Hematopoietic multipotent progenitor cell treated with erythropoietin and hydrocortisone succinate and interleukin-3 and kit ligand, for 4 days (in vitro differentiated cells): ENCODE data around the gene ZCCHC14.

Experiments
- DNase-seq: peaks from one replicate; pipeline ENCODE4 v3.0.0-alpha.2; 2015

The ZCCHC14 gene

DNA sequence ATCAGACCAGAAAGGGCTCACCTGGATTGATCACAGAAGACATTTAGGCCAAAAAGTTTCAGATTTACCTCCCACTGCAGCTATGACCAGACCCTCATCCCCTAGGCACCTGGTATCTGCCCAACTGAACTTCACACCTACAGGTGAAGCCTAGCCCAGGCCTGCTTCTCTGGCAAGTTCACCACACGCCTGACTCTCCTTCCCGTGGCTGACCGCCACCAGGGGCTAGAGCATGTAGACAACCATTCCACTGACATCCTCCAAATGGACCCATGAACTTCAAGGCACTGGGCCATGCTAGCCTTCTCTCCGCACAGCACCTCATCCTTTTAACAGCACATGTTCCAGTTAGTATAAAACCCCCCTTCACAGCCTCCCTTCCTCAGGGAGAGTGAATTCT, 18.8 kb downstream of the ZCCHC14 start:
- no peak for DNase-seq

DNA sequence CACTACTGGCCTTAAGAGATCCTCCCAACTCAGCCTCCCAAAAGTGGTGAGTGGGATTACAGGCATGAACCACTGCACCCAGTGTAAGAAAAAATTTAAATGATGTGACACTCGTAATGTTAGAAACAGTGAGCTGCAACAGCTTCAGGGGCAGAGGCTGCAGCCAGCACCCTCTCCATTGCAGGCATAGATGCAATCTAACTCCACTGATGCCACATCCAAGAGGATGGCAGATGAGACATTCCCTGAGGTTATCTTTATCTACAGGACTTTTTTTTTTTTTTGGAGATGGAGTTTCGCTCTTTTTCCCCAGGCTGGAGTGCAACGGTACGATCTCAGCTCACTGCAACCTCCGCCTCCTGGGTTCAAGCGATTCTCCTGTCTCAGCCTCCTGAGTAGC, 19.9 kb downstream of the ZCCHC14 start:
- no peak for DNase-seq

DNA sequence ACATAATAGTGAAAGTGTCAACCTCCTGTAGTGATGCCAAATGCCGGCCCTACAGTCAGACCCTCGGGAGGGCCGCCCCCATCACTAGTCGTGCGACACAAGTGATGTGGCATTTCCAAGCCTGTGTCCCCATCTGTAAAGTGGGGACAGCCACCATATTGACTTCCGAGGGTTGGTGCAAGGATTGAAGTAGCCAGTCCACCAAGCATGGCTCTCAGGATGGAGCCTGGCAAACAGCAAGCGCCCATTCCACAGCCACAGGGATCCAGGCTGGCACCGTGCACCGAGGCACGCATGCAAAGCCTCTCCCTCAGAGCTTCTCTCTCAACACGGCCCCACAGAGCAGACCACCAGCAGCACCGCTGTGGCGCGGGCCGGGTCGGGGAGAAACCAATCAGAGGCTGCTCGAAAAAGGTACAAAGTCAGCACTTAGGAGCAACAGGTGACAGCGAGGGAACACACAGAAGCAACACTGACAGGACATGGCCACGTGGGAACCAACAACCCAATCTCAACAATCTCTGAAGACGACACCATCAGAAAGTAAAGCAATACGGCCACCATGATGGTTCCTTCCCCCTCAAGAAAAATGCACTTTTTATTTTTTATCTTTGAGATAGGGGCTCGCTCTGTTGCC, 20.6 kb downstream of the ZCCHC14 start:
- DNase-seq = no peak

DNA sequence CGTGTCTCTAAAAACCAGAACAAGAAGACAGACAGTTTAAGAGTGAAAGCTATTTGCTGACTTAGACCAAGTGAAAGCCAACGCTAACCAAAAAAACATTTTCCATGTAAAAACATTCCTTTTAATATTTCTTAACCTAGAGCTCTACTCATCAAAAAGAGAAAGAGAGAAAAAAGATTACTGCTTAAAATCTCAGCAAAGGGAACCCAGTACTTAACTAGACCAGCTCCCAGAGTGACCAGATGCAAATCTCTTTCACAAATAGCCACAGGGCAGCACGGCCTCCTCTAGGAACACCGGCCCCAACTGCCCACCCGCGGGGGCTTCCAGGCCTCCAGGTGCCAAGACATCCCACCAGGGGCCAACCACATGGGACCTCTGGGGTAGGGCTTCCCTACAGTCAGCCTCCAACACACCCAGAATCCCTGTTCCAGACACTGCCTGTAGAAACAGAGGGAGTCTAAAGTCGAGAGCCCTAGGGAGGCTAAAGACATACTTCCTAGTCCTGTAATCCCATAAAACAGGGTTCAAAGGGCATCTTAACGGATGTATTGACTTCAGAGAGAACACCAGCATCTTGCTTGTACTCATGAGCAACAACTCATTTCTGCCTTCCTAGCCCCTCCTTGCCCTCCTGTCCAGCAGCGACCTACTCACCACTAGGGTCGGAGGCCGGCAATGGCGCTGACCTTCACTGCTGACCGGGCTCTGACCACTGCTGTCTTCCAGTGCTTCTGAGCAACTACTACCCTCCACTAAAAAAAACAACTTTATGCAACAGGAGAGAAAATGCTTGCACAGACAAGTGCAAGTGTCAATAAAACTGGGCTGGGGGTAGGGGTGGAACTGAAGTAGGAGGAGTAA, 21.3 kb downstream of the ZCCHC14 start:
- DNase-seq = no peak

DNA sequence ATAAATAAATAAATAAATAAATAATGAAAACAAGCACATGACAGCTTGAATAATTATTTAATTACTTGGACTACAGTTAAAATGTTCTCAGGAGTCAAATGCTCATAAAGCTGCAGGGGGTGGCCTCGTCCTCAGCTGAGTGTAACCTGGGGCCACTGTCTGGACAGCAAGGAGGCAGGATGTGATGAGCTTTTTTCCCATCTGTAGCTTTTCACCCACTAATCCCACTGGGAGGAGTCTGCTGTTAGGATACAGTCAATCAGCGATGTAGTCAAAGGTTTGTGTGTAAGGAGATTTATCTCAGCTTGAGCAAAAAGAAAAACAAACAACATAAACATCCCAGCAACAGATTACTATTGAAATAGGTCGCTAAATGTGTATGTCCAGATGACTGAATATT, 22.5 kb downstream of the ZCCHC14 start:
- no peak for DNase-seq

DNA sequence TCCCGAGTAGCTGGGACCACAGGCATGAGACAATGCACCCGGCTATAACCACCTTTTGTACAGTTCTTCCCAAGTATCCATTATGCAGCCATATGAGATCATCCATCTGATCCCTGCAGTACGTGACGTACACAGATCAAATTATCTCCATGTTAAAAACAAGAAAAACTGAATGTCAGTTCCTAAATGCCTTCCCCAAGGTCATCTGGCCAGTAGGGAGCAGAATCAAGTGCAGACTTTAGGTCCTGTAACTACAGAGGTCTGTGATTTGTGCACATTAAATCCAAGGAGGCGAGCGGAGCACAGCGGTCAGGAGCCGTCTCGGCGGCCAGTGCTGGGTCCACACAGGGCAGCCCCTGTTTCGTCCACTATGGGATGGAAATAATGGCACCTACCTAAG, 23.7 kb downstream of the ZCCHC14 start:
- DNase-seq = no peak

DNA sequence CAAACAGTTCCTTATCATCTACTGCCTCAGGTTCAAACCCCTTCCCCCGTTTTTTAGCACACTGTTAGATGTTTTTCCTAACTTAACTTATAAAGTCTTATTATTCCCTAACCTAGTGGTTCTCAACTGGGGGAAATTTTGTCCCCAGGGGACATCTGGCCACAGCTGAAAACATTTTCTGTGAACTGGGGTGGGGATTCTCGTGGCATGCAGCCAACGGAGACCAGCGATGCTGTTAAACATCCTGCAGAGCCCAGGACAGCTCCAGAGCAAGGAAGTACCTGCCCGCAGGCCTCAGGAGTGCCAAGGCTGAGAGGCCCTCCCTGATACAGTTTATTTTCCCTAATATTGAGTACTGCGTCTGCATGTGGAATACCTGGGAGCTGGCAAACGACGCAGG, 24.3 kb downstream of the ZCCHC14 start:
- no peak for DNase-seq

DNA sequence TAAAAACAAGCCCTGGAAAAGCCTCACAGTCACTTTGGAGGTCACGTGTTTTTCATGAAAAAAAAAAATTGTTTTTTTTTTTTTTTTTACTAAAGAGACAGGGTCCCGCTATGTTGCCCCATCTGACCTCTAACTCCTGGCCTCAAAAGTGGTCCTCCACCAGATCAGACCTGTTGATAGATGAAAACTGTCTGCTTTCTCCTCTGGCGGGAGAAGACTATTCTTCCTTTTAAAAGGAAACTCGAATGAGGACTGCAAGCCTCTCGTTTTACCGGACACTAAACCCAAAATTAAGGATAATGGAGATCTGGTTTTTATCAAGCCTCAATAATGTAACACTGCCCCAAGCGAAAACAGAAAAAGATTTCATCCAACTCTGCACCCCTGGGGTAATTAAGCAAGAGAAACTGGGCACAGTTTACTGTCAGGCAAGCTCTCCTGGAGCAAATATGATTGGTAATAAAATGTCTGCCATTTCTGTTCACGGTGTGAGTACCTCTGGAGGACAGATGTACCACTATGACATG, 25.8 kb downstream of the ZCCHC14 start:
- DNase-seq = no peak

DNA sequence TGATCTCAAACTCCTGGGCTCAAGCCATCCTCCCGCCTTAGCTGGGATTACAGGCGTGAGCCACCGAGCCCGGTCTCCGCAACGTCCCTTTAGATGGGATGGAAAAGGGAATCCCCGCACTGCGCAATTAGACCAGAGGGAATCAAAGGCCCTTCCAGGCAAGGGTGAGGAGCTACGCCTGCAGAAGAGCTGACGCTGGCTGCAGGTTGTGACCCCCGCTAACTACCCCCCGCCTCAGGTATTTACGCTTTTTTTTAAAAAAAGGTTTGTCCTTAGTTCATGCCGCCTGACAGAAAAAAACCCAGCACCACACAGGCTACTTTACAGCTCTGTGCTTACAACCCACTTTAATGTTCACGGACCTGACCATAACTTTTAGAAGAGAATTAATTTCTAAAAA, 26.9 kb downstream of the ZCCHC14 start:
- no peak for DNase-seq

DNA sequence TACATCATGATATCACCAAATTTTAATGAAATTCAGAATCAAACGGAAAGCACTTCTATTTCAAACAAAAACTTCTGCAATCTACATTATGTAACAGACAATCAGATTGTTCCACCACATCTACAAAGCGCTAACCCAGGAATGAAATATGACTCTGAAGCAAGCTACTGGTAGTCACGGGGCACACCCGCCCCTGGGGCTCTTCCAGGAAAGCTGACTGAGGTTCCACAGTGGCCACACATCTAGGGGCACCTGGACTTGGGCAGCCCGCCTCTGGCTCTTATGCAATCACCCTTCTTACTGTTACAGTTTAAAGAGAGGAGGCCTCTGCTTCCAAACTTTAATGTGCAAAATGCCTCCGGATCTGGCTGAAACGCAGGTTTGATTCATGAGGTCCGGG, 27.5 kb downstream of the ZCCHC14 start:
- peak; percentile 91 for DNase-seq

DNA sequence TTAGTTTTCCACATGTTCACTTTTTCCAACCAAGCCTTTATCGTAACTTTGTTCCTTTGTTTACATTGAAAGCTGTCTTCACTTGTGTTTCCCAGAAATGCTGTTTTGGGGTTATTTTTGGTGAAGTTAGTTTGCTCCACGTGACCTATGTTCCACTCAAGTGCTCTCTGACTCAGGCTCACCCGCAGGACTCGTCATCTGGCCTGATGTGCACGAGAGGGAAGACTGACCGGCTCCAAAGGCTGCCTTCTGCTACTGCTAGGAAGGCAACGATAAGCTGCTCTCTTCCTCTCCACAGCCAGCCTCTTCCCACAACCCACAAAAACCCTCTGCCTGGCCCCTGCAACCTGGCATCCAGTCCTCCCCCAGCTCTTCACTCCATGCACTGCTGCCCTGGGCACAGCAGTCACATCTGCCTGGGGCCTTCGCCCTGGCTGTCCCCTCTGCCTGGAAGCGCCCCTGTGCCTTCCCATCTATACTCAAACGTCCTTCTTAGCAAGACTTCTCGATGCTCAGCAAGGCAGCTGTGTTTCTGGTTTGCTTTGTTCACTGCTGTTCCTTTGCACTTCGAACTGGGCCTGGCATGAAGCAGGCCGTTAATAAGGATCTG, 28.0 kb downstream of the ZCCHC14 start:
- peak; percentile 92 for DNase-seq

DNA sequence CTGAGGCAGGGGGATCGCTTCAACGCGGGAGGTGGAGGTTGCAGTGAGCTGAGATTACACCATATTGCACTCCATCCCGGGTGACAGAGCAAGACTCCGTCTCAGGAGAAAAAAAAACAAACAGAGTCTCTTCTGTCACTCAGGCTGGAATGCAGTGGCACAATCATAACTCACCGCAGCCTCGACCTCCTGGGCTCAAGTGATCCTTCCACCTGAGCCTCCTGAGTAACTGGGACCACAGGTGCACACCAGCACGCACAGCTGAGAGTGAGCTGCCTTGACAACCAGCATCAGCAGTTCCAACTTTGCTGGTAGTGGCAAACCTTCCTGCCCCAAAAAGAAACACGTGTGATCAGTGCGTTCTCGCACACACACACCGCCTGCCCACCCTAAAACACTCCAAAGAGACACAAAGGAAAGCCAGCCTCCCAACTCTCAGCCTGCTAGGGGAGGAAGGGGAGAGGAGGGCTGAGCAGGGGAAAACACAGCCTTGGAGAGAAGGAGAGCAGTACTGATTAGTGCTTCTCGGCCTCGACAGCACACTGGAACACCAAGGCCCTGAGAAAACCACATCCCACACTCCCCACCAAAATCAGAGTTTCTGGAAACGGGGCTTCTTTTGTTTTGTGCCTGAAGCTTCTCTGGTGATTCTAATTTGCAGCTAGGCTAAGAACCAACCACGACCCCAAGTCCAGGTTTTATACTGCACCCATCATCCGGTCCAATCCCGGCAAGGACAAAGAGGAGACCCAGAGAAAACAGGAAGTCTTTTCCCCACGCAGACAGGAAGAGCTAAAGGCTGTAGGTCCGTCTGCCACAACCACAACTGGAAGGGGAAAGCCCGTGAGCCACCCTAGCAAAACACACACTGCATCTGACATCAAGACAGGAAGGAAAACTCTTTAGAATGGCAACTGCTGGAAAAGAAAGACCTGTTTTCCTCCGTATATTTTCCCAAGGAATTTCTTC, 28.8 kb downstream of the ZCCHC14 start:
- peak; percentile 72 for DNase-seq

DNA sequence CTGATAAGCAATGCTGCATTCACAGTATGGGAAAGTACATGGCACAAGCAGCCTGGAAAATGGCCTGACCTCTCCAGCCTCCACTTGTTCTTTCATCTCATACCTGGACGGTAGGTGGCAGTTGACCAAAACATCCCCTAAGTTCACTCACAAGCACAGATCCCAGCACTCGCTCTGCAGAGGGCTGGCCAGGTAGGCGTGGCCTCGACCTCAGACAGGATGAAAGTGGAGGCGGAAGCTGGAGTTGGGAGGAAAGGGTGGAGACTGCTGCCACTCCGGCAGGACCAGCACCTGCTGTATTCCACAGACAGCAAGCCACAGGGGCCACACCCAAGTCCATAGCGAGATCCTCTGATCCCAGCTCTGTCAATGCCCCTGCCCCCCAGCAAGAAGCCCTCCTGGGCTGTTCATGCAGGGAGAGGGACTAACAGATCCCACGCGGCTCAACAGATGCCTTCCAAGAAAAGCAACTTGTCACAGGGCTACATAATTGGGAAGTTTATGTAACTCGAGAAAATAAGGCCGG, 31.3 kb downstream of the ZCCHC14 start:
- DNase-seq = peak; percentile 45

DNA sequence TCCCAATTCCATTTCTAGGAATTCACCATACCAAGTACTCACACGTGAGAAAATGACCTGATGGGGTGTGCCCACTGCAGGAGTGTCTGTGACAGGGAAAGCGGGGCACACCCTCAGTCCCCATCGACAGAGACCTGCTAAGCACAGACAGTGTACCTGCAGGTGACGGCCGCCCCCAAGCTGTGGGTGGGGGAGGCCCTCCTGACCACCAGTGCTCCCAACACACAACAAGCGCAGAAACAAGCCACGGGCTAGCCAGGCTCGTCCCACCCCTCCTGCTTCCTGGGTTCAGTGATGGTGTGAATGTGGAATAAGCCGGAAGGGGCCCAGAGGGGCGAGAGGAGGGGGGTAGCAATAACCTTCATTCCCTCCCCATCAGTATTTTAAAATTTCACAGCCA, 31.9 kb downstream of the ZCCHC14 start:
- no peak for DNase-seq

DNA sequence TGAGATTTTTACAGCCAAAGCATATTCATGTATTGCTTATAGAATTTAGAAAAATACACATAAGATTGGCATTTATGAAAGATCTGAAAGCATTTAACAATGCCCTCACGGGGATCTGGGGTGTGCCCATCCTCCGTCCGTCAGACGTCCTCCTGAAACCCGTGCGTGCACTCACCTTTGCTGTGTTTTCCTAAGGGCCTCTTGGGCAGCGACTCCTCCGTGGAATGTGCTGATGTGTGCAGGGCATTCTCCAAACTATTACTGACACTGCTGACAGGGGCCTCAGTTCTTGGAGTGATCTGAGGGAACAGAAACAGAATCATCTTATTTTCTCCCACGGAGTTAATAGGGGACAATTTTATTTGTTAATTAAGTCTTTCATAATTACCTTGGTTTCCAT, 33.0 kb downstream of the ZCCHC14 start:
- no peak for DNase-seq

DNA sequence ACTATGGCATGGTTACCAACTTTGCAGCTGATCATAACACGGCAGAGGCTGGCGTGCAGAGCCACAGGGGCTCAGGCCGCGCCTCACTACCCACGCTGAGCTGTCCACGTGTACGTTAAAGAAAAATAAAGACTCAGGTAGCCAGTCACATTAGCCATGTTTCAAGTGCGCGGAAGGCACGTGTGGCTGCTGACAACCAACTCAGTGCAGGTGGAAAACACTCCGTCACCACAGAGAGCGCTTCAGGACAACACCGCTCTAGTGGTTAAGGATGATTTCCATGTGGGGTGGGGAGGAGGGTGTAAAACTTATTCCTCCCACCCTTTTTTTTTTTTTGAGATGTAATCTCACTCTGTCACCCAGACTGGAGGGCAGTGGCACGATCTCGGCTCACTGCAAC, 33.8 kb downstream of the ZCCHC14 start:
- no peak for DNase-seq

DNA sequence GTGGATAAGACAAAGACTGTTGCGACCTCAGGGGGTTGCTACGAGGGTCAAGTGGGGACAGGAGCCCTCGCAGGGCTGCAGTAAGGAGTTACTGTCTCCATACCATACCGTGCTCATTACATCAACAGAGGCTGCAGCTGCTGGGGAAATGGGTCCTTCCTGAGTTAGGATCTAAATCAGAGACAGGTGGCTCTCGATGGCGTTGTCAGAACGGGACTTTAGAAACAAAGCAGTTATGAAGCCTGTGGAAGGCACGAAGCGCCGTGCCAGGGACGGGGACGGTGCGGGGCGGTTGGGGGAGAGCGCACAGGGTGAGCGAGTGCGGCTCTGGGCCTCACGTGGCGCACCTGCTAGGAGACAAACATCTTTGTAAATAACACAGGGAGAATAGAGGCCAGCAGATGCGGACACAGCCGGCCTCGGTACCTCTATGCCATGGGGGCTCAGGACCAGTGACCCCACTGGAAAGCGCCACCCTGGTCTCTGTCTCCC, 34.4 kb downstream of the ZCCHC14 start:
- no peak for DNase-seq

DNA sequence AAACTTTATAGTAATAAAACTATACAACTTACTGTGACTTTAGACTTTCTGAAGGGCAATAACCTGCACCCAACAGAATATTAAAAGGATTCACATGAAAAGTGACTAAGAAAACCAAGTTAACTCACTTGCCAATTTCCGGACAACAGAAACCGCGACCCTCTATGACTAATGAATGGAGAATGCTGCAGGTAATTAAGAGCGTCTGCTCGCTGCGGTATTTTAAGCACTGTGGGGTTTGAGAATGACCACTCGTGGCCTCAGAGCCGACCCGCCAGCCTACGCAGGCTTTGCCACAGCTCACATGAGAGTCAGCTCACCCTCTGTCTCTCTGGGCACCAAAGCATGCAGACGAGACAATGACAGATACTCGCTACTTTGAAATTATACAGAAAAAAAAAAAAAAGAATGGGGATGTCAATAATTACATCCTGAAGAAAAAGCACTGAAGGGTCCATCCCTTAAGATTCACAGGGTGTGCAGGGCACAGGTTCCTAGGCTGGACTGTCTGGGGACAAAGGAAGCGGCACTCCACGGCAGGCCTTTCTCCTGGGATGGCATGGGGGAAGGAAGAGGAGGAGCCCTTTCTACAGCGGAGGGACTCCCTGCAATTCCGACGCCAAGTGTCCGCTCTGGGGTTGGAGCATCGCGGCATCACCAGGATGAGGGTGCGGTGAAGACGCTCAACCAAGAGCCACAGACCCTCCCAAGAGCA, 35.0 kb downstream of the ZCCHC14 start:
- DNase-seq = no peak

DNA sequence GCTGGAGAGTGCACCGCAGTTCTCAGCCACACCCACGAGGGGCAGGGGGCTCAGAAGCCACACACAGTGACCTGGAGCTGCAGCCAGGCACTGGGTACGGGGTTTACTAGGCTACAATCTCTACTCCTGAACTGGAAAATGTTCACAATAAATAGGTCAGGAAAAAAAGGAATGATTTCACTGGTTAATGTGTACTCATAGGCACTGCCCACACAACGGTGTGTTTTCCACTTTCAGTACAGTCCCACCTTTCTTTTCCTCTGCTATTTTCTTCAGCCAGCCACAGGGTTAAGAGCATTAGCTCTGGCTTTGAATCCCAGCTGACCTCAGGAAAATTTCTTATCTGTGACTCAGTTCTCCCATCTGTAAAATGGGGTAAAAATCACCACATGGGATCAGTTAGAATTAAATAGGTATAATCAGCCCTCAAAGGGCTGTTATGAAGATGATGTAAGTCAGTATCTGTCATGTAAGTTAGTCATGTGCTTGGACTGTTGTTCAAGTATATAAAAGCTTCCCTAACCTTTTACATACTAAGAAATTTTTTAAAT, 35.7 kb downstream of the ZCCHC14 start:
- no peak for DNase-seq

DNA sequence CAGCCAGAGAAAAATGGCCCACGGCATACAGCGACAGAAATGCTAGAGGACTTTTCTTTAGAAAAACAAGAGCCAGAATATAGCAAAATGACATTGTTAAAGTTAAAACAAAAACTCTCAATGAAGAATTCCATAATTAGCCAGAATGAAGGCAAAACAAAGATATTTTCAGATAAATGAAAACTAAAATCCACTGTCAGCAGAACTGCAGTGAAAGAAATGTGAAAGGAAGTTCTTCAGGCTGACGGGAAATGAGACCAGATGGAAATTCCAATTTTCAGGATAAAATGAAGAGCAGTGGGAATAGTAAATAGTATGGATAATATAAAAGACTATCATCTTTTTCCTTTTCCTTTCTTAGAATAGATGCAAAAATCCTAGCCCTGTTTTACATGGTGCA, 38.4 kb downstream of the ZCCHC14 start:
- DNase-seq = no peak

DNA sequence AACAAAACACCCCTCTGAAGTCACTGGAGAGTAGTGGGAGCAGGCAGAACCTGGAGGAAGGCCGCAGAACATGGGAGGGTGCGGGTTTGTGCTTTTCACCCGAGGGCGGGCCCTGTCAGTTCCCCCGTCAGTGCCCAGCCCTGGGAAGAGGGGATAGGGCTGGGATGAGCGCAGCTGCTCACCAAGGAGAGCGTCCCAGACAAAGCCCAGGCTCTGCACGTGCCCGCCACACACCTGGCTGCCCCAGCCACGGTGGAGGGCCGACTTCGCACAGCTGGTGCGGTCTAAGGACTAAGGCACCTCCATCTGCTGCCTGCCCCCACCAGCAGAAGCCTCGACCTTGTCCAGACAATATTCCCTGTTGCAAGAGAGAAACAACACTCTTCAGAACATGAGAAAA, 39.5 kb downstream of the ZCCHC14 start:
- DNase-seq = no peak
